Nephron progenitor cell (in vitro differentiated cells): ENCODE data around the gene C1orf174.

ENCODE experiments used
- DNase-seq: peaks from one replicate; pipeline ENCODE4 v3.0.0; 2021
- H3K27ac Mint-ChIP-seq: 2 replicates; pipeline ENCODE4 v1.8.0; 2021; ENCODE audit warnings: mild to moderate bottlenecking, moderate library complexity, mixed read lengths
- H3K27me3 Mint-ChIP-seq: 2 replicates; pipeline ENCODE4 v1.8.0; 2021; ENCODE audit warnings: mild to moderate bottlenecking, low read depth, mixed read lengths; ENCODE audit not compliant: poor library complexity
- H3K36me3 Mint-ChIP-seq: 2 replicates; pipeline ENCODE4 v1.8.0; 2021; ENCODE audit warnings: low read depth, mixed read lengths
- H3K4me1 Mint-ChIP-seq: 2 replicates; pipeline ENCODE4 v1.8.0; 2021; ENCODE audit warnings: mixed read lengths
- H3K4me3 Mint-ChIP-seq: 2 replicates; pipeline ENCODE4 v1.8.0; 2021; ENCODE audit warnings: mild to moderate bottlenecking, moderate library complexity, mixed read lengths
- H3K9me3 Mint-ChIP-seq: 2 replicates; pipeline ENCODE4 v1.8.0; 2021; ENCODE audit warnings: mild to moderate bottlenecking, moderate library complexity, mixed read lengths
- TF ChIP-seq, protein P1 (sequence below): fragments of 200-600 bp; sonication (generic); IDR thresholded peaks from 2 replicates; pipeline ENCODE4 v1.5.0; 2021; ENCODE audit warnings: antibody characterized with exemption

The C1orf174 gene

DNA sequence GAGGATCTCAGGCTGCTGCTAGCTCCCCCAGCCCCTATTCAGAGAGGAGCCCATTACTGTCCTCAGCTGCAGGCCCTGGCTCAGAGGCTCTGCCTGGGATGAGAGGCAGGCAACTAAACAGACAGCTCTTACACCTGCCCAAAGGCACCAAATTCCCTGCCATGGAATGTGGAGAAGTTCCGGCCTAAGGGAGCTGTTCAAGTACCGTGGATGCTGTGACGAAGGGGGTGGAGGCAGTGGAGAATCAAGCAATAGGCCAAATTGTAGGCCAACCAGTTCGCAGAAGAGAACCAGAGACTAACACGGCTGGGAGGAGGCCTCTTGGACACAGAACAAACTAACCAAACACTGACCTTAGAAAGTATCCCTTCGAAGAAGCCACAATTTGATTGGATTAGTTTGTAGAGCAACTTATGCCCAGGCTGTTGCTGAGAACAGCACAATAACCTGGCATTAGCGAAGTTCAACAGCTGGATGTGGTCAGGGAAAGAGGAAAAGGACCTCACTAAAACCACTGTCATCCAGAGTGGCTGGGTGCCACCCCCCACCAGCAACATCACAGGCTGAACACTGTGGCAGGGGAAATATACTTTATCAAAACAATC is 3.6 kb downstream of the C1orf174 start:
- peaks cover 25% of the 10 kb centered on the region for H3K9me3 Mint-ChIP-seq
- H3K27me3 Mint-ChIP-seq, result no peaks in the 10 kb centered on the region
- TF ChIP-seq, protein P1, sequence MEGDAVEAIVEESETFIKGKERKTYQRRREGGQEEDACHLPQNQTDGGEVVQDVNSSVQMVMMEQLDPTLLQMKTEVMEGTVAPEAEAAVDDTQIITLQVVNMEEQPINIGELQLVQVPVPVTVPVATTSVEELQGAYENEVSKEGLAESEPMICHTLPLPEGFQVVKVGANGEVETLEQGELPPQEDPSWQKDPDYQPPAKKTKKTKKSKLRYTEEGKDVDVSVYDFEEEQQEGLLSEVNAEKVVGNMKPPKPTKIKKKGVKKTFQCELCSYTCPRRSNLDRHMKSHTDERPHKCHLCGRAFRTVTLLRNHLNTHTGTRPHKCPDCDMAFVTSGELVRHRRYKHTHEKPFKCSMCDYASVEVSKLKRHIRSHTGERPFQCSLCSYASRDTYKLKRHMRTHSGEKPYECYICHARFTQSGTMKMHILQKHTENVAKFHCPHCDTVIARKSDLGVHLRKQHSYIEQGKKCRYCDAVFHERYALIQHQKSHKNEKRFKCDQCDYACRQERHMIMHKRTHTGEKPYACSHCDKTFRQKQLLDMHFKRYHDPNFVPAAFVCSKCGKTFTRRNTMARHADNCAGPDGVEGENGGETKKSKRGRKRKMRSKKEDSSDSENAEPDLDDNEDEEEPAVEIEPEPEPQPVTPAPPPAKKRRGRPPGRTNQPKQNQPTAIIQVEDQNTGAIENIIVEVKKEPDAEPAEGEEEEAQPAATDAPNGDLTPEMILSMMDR, result no peak
- H3K36me3 Mint-ChIP-seq, result peaks cover 55% of the 10 kb centered on the region
- DNase-seq, result no peak
- peaks cover 13% of the 10 kb centered on the region for H3K4me1 Mint-ChIP-seq
- H3K4me3 Mint-ChIP-seq, result no peak overlapping the region
- no peak overlapping the region for H3K27ac Mint-ChIP-seq

DNA sequence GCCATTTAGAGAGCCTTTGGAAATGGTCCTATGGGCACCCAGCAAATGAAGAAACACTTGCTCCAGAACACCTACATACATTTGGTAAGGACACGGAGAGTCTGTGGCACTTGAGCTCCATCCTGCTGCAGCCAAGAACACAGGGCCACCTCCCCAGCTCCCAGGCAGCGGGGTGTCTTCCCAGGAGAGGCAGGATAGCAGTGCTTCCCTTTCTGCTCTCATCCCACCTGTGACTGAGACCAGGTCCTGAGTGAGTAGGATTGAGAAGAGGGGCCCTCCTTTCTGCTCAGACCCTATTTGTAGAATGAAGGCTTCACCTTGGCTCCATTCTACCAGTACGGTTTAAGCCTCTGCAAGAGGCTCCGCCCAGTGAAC is 4.1 kb downstream of the C1orf174 start:
- no peaks in the 10 kb centered on the region for H3K27me3 Mint-ChIP-seq
- peaks cover 13% of the 10 kb centered on the region for H3K4me1 Mint-ChIP-seq
- no peak overlapping the region for H3K27ac Mint-ChIP-seq
- TF ChIP-seq, protein P1, result no peak
- peaks cover 25% of the 10 kb centered on the region for H3K9me3 Mint-ChIP-seq
- no peak overlapping the region for H3K4me3 Mint-ChIP-seq
- DNase-seq, result no peak
- H3K36me3 Mint-ChIP-seq, result peaks cover 55% of the 10 kb centered on the region

- H3K9me3 Mint-ChIP-seq, result peaks cover 25% of the 10 kb centered on the region
- no peaks in the 10 kb centered on the region for H3K27me3 Mint-ChIP-seq
- DNase-seq, result no peak
- H3K4me3 Mint-ChIP-seq, result no peak overlapping the region
- peaks cover 13% of the 10 kb centered on the region for H3K4me1 Mint-ChIP-seq
- TF ChIP-seq, protein P1, result no peak
- no peak overlapping the region for H3K27ac Mint-ChIP-seq
- peaks cover 55% of the 10 kb centered on the region for H3K36me3 Mint-ChIP-seq
These were observed 4.7 kb downstream of the C1orf174 start for GRCh38 chr1:3895279-3895950.

GRCh38 chr1:3894626-3895278 is 5.3 kb downstream of the C1orf174 start:
- peaks cover 25% of the 10 kb centered on the region for H3K9me3 Mint-ChIP-seq
- H3K4me3 Mint-ChIP-seq, result no peak overlapping the region
- no peaks in the 10 kb centered on the region for H3K27me3 Mint-ChIP-seq
- TF ChIP-seq, protein P1, result no peak
- no peak for DNase-seq
- no peak overlapping the region for H3K27ac Mint-ChIP-seq
- H3K36me3 Mint-ChIP-seq, result peaks cover 61% of the 10 kb centered on the region
- H3K4me1 Mint-ChIP-seq, result peaks cover 13% of the 10 kb centered on the region

DNA sequence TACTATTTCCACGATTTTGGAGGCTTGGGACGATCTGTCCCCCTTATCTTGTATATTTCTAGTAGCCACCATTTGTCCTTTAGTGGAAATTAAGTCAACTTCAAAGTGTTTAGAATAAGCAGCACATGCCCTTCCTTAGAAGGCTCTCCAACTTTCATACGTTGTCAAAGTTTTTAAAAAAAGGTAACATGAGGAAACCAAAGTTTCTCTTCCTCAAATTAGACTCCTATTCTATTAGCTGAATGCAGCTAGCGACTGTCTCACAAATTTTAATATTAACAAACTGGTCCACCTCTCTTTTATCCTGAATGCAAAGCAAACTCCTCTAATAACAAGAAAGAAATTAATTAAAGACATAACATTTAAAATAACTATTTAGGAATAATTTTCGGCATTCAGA is 6.9 kb downstream of the C1orf174 start:
- Mint-ChIP-seq H3K27ac (no peak overlapping the region), H3K4me3 (no peak overlapping the region), H3K27me3 (no peaks in the 10 kb centered on the region), H3K9me3 (peaks cover 17% of the 10 kb centered on the region), H3K4me1 (peaks cover 4% of the 10 kb centered on the region), H3K36me3 (peaks cover 58% of the 10 kb centered on the region)
- DNase-seq, result no peak
- TF ChIP-seq, protein P1, result no peak
